Nephron (organoid): ENCODE measurements around the gene ASAP2.
A peak's percentile ranks its signal among the peaks of the same experiment; 100 is the strongest.

ENCODE experiments used
- H3K27ac Mint-ChIP-seq, 3 experiments: 2 replicates each; pipeline ENCODE4 v1.8.0; 2020; ENCODE audit warnings: mixed read lengths in 3 of 3, mild to moderate bottlenecking in 2 of 3, moderate library complexity in 1 of 3
- H3K27me3 Mint-ChIP-seq: 2 replicates; pipeline ENCODE4 v1.8.0; 2021; ENCODE audit warnings: low read depth, mild to moderate bottlenecking, moderate library complexity, mixed read lengths
- H3K36me3 Mint-ChIP-seq: 2 replicates; pipeline ENCODE4 v1.8.0; 2020; ENCODE audit warnings: low read depth, mixed read lengths
- H3K4me1 Mint-ChIP-seq: 2 replicates; pipeline ENCODE4 v1.8.0; 2020; ENCODE audit warnings: mixed read lengths
- H3K4me3 Mint-ChIP-seq, 3 experiments: 2 replicates each; pipeline ENCODE4 v1.8.0; 2020; ENCODE audit warnings: mild to moderate bottlenecking in 3 of 3, mixed read lengths in 3 of 3, moderate library complexity in 2 of 3
- H3K9me3 Mint-ChIP-seq: 2 replicates; pipeline ENCODE4 v1.8.0; 2020; ENCODE audit warnings: mixed read lengths
- TF ChIP-seq, protein P1 (sequence below), 3 experiments: fragments of 200-600 bp; sonication (generic); IDR thresholded peaks; one replicate each; pipeline ENCODE4 v1.5.0; 2021; ENCODE audit warnings: antibody characterized with exemption in 3 of 3; ENCODE audit not compliant: unreplicated experiment in 3 of 3

ASAP2 gene

DNA sequence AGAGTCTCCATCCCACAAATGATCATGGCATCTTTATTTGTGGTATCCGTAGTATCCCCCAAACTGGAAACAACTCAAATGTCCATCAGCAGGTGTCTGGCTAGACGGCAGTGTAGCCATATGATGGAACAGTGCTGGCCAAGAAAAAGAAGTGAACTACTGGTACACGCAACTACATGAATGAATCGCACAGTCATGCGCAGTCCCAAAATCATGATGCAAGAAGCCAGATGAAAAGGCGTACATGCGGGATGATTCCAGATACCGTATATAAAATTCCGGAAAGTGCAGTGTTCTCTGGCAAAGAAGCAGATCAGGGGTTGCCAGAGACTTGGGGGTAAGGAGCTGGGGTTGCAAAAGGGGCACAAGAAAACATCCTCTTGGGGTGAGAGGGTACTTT lies 102.5 kb downstream of the ASAP2 start:
- TF ChIP-seq, protein P1, sequence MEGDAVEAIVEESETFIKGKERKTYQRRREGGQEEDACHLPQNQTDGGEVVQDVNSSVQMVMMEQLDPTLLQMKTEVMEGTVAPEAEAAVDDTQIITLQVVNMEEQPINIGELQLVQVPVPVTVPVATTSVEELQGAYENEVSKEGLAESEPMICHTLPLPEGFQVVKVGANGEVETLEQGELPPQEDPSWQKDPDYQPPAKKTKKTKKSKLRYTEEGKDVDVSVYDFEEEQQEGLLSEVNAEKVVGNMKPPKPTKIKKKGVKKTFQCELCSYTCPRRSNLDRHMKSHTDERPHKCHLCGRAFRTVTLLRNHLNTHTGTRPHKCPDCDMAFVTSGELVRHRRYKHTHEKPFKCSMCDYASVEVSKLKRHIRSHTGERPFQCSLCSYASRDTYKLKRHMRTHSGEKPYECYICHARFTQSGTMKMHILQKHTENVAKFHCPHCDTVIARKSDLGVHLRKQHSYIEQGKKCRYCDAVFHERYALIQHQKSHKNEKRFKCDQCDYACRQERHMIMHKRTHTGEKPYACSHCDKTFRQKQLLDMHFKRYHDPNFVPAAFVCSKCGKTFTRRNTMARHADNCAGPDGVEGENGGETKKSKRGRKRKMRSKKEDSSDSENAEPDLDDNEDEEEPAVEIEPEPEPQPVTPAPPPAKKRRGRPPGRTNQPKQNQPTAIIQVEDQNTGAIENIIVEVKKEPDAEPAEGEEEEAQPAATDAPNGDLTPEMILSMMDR (IDR thresholded peaks at IDR 0.05; ENCODE audit: unreplicated experiment in 3 of 3) = no peak
- H3K4me3 Mint-ChIP-seq = no peak overlapping the region
- peaks cover 41% of the 10 kb centered on the region for H3K4me1 Mint-ChIP-seq
- H3K27me3 Mint-ChIP-seq = no peaks in the 10 kb centered on the region
- no peaks in the 10 kb centered on the region for H3K9me3 Mint-ChIP-seq
- H3K27ac Mint-ChIP-seq = peak overlapping the region in 1 of 3 experiments; percentile 37
- H3K36me3 Mint-ChIP-seq = no peaks in the 10 kb centered on the region

DNA sequence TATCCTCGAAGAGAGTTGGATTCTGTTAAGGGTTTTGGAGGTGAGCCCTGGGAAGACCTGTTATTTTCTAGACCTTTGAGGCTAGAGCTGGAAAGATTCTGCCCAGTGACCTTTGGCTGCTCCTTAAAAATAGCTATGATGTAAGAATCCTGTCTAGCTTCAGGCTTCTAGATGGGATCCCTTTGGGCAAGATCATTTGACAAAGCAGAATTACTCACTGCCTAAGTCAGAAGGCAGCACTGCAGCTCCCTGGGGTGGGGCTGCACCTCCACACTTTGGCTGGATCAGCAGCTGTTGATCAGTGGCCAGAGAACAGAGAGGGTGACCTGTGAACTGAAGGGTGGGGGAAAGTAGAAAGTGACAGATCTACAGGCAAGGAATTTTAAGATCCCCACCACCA lies 103.8 kb downstream of the ASAP2 start:
- peaks cover 48% of the 10 kb centered on the region for H3K4me1 Mint-ChIP-seq
- H3K9me3 Mint-ChIP-seq = no peaks in the 10 kb centered on the region
- no peaks in the 10 kb centered on the region for H3K36me3 Mint-ChIP-seq
- H3K27ac Mint-ChIP-seq = peak overlapping the region; percentile 14 to 79 (median 72)
- no peaks in the 10 kb centered on the region for H3K27me3 Mint-ChIP-seq
- TF ChIP-seq, protein P1 (IDR thresholded peaks at IDR 0.05; ENCODE audit: unreplicated experiment in 3 of 3) = no peak
- no peak overlapping the region for H3K4me3 Mint-ChIP-seq

DNA sequence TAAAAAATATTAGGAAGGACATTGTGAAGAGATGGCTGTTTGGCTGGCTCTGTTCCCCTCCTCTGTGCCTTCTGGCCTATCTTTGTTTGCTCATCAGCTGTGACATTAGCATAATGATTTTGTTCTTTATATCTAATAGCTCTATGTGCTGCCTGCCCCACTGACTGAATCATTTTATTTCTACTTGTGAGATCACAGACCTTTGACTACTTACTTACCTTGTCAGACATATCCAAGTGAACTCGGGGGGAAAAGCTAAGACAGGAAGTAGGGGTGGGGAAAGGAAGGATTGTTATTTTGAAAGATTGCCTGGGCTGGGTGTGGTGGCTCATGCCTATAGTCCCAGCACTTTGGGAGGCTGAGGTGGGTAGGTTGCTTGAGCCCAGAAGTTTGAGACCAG lies 104.2 kb downstream of the ASAP2 start:
- H3K27ac Mint-ChIP-seq = peak overlapping the region; percentile 14 to 79 (median 72)
- TF ChIP-seq, protein P1 (IDR thresholded peaks at IDR 0.05; ENCODE audit: unreplicated experiment in 3 of 3) = no peak
- no peaks in the 10 kb centered on the region for H3K9me3 Mint-ChIP-seq
- H3K27me3 Mint-ChIP-seq = no peaks in the 10 kb centered on the region
- peaks cover 48% of the 10 kb centered on the region for H3K4me1 Mint-ChIP-seq
- H3K36me3 Mint-ChIP-seq = no peaks in the 10 kb centered on the region
- H3K4me3 Mint-ChIP-seq = no peak overlapping the region

DNA sequence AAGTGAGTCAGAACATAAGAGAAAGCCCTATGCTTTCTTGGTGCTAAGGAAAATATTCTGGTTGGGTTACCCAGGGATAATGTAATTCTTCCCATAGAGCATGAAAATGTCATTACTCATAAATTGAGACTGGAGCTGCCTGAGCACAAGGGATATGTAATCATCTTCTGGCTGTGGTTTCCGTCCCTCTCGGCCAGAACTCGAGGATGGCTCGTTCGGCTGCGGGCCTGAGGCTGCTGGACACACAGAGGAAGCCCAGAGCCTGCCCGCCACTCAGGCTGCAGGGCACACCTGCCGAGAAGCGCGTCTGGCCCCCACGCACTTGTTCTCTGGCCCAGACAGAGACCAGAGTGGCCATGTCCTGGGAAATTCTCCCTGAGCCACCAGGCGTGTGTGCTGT lies 104.9 kb downstream of the ASAP2 start:
- peak overlapping the region in 2 of 3 experiments; percentile 79 to 84 for H3K27ac Mint-ChIP-seq
- H3K4me1 Mint-ChIP-seq = peaks cover 48% of the 10 kb centered on the region
- TF ChIP-seq, protein P1 (IDR thresholded peaks at IDR 0.05; ENCODE audit: unreplicated experiment in 3 of 3) = no peak
- no peaks in the 10 kb centered on the region for H3K27me3 Mint-ChIP-seq
- H3K36me3 Mint-ChIP-seq = no peaks in the 10 kb centered on the region
- H3K4me3 Mint-ChIP-seq = no peak overlapping the region
- H3K9me3 Mint-ChIP-seq = no peaks in the 10 kb centered on the region

DNA sequence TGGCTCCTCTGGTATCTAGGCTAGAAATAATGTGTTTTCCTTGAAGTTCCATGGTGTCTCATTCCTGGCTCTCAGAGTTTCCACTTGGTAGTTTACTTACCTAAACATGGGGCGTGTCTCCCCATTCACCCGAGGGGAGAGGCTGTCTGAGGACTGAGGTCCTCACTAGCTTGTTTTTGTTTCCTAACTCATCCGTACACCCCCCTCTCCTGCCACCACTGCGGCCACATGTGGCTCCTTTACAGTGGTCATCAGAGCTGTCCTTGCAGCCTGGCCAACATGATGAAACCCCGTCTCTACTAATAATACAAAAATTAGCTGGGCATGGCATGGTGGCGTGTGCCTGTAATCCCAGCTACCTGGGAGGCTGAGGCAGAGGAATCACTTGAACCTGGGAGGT lies 106.0 kb downstream of the ASAP2 start:
- Mint-ChIP-seq H3K27me3 (no peaks in the 10 kb centered on the region), H3K4me3 (no peak overlapping the region), H3K9me3 (no peaks in the 10 kb centered on the region), H3K36me3 (no peaks in the 10 kb centered on the region), H3K4me1 (peaks cover 48% of the 10 kb centered on the region), H3K27ac (peak overlapping the region in 2 of 3 experiments; percentile 3 to 79)
- TF ChIP-seq, protein P1 (IDR thresholded peaks at IDR 0.05; ENCODE audit: unreplicated experiment in 3 of 3) = no peak

DNA sequence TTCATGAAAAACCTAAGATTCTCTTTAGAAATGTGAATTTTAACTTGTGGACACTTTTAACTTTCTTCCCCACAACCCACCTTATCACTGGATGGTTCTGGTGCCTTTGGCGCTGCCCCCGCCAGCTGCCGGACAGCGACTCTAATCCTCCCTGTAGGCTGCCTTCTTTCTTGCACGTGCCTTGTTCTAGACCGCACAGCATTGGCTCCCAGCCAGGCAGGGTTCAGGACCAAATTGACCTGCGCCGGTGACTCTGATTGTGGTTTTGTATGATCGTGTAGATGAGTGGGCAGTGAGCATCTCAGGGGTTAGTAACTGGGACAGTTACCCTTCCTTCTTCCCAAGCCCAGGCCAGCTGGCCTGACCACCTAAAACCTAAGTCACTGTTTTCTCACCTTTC lies 106.8 kb downstream of the ASAP2 start:
- Mint-ChIP-seq H3K36me3 (no peaks in the 10 kb centered on the region), H3K4me1 (peaks cover 45% of the 10 kb centered on the region), H3K9me3 (no peaks in the 10 kb centered on the region), H3K27ac (no peak overlapping the region), H3K4me3 (no peak overlapping the region), H3K27me3 (no peaks in the 10 kb centered on the region)
- TF ChIP-seq, protein P1 (IDR thresholded peaks at IDR 0.05; ENCODE audit: unreplicated experiment in 3 of 3) = no peak
